OCI-LY3 (cell line): ENCODE measurements around the gene AKAP17A.

Experiments used
- H2AFZ ChIP-seq: fragments of 200-600, 300-600 bp; shearing (Covaris generic); 2 replicates; pipeline ENCODE4 v1.6.0; 2014; ENCODE audit warnings: antibody characterized with exemption, low read depth, low read length
- H3K27ac ChIP-seq: fragments of 200-600, 300-600 bp; sonication (generic); 2 replicates; pipeline ENCODE4 v1.5.1; 2014; ENCODE audit warnings: mild to moderate bottlenecking, low read length, moderate library complexity, mixed read lengths
- H3K27me3 ChIP-seq: fragments of 200-600, 300-600 bp; sonication (generic); 2 replicates; pipeline ENCODE4 v1.6.1; 2014; ENCODE audit warnings: low read depth, low read length, mixed read lengths
- H3K36me3 ChIP-seq: fragments of 200-600, 300-600 bp; sonication (generic); replicated peaks from 2 replicates; pipeline ENCODE3; 2014; ENCODE audit warnings: low read depth, low read length, mixed read lengths
- H3K4me1 ChIP-seq: fragments of 300-600, 200-600 bp; sonication (generic); 2 replicates; pipeline ENCODE4 v1.6.1; 2014; ENCODE audit warnings: low read length, mixed read lengths
- H3K4me2 ChIP-seq: fragments of 200-600, 300-600 bp; sonication (generic); 2 replicates; pipeline ENCODE4 v1.6.1; 2014; ENCODE audit warnings: low read length, mixed read lengths
- H3K4me3 ChIP-seq: fragments of 300-600, 200-600 bp; sonication (generic); 2 replicates; pipeline ENCODE4 v1.5.1; 2014; ENCODE audit warnings: antibody characterized with exemption, mild to moderate bottlenecking, low read length, moderate library complexity
- H3K79me2 ChIP-seq: fragments of 300-600, 200-600 bp; shearing (Covaris generic); 2 replicates; pipeline ENCODE4 v1.6.1; 2014; ENCODE audit warnings: mild to moderate bottlenecking, low read length, mixed read lengths
- H3K9ac ChIP-seq: fragments of 300-600, 200-600 bp; shearing (Covaris generic); 2 replicates; pipeline ENCODE4 v1.6.0; 2014; ENCODE audit warnings: mild to moderate bottlenecking, low read length, moderate library complexity
- H3K9me3 ChIP-seq: fragments of 200-600, 300-600 bp; shearing (Covaris generic); 2 replicates; pipeline ENCODE4 v1.6.1; 2014; ENCODE audit warnings: low read length, mixed read lengths; ENCODE audit not compliant: insufficient read depth
- H4K20me1 ChIP-seq: fragments of 200-600, 300-600 bp; sonication (generic); 2 replicates; pipeline ENCODE4 v1.6.1; 2016; ENCODE audit warnings: low read length, mixed read lengths; ENCODE audit not compliant: insufficient read depth
- EZH2phosphoT487 ChIP-seq: fragments of 200-600 bp; shearing (Covaris generic); IDR thresholded peaks from 2 replicates; pipeline ENCODE4 v1.6.1; 2018; ENCODE audit warnings: antibody characterized with exemption, mixed run types, low read depth
- TF ChIP-seq, protein P1 (sequence below): fragments of 200-600, 300-600 bp; sonication (generic); IDR thresholded peaks from 2 replicates; pipeline ENCODE4 v1.5.1; 2014; ENCODE audit warnings: antibody characterized with exemption, low read length, low read depth

AKAP17A gene

DNA sequence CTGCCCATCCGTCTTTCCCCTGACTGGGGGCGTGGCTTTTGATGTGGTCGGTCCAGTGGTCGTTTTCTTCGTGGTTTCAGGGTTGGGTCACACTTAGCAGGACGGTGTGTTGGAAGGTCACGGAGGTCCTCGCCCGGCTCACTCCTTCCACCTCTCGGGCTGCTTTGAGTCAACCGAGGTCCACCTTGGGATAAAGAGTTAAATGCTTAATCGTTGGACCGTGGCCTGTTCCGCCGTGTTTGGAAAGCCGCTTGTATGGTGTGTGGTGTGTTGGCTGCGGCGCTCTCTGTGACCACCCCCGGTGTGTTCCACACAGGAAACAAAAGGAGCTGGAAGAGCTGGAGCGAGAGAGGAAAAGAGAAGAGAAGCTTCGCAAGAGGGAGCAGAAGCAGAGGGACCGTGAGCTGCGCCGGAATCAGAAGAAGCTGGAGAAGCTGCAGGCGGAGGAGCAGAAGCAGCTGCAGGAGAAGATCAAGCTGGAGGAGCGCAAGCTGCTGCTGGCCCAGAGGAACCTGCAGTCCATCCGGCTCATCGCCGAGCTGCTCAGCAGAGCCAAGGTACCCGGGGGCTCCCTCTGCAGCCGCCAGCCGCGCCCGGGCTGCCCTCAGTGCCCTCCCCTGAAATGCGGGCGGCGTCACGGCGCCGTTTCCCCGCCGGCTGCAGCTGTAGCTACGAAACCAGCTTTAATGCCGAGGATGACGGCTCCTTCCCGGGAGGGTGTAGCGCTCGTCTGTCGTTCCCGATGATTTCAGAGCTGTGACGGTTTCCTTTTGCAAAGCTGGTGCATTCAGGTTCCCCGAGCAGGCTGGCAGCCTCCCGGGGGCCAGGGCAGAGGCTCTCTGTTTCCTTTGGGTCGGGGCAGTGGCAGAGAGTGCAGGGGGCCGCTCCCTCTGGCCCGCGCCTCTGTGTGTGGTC is 7.7 kb downstream of the AKAP17A start:
- Histone ChIP-seq H3K27me3 (no peaks in the 10 kb centered on the region), H3K4me2 (no peak overlapping the region), H3K27ac (no peak overlapping the region), H3K79me2 (peaks cover 51% of the 10 kb centered on the region), H3K4me3 (no peak overlapping the region), H3K9ac (no peak overlapping the region), H3K4me1 (no peaks in the 10 kb centered on the region), H3K9me3 (no peaks in the 10 kb centered on the region), H4K20me1 (peaks cover 38% of the 10 kb centered on the region), H3K36me3 (peaks cover 88% of the 10 kb centered on the region), H2AFZ (no peak overlapping the region)
- no peak for TF ChIP-seq EZH2phosphoT487
- TF ChIP-seq, protein P1, sequence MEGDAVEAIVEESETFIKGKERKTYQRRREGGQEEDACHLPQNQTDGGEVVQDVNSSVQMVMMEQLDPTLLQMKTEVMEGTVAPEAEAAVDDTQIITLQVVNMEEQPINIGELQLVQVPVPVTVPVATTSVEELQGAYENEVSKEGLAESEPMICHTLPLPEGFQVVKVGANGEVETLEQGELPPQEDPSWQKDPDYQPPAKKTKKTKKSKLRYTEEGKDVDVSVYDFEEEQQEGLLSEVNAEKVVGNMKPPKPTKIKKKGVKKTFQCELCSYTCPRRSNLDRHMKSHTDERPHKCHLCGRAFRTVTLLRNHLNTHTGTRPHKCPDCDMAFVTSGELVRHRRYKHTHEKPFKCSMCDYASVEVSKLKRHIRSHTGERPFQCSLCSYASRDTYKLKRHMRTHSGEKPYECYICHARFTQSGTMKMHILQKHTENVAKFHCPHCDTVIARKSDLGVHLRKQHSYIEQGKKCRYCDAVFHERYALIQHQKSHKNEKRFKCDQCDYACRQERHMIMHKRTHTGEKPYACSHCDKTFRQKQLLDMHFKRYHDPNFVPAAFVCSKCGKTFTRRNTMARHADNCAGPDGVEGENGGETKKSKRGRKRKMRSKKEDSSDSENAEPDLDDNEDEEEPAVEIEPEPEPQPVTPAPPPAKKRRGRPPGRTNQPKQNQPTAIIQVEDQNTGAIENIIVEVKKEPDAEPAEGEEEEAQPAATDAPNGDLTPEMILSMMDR = no peak

DNA sequence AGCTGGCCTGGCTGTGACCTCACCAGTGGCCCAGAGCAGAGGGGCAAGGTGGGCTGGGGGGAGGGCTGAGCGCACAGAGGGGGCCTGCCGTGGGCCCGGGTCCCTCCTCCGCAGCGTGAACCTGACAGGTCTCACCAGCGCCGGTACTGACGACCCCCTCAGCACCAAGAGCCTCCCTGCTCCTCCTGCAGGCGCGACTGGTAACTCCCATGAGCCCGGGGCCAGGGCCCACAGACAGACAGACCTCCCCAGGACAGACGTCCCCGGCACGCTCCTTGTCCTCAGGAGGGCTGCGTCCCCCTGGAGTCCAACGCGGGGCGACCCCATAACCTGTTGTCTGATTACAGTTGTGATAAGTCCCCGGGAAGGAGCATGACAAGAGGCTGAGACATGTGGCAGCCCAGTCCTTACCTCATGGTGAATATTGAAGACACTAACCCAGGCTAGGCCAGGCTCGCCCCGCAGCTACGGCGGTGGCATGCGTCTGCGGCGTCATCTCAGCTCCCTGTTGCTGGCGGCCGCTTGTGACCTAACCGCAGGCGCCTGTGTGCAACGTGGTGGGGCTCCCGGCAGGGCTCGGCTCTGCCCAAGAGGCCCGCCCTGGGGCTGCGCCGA is 8.5 kb downstream of the AKAP17A start:
- H3K79me2 ChIP-seq = peaks cover 44% of the 10 kb centered on the region
- no peak overlapping the region for H3K27ac ChIP-seq
- no peak overlapping the region for H3K4me3 ChIP-seq
- no peak overlapping the region for H2AFZ ChIP-seq
- no peaks in the 10 kb centered on the region for H3K9me3 ChIP-seq
- H3K4me2 ChIP-seq = no peak overlapping the region
- H3K4me1 ChIP-seq = no peaks in the 10 kb centered on the region
- no peak overlapping the region for H3K9ac ChIP-seq
- H4K20me1 ChIP-seq = peaks cover 33% of the 10 kb centered on the region
- no peak for TF ChIP-seq EZH2phosphoT487
- TF ChIP-seq, protein P1 = no peak
- peaks cover 84% of the 10 kb centered on the region for H3K36me3 ChIP-seq
- no peaks in the 10 kb centered on the region for H3K27me3 ChIP-seq

DNA sequence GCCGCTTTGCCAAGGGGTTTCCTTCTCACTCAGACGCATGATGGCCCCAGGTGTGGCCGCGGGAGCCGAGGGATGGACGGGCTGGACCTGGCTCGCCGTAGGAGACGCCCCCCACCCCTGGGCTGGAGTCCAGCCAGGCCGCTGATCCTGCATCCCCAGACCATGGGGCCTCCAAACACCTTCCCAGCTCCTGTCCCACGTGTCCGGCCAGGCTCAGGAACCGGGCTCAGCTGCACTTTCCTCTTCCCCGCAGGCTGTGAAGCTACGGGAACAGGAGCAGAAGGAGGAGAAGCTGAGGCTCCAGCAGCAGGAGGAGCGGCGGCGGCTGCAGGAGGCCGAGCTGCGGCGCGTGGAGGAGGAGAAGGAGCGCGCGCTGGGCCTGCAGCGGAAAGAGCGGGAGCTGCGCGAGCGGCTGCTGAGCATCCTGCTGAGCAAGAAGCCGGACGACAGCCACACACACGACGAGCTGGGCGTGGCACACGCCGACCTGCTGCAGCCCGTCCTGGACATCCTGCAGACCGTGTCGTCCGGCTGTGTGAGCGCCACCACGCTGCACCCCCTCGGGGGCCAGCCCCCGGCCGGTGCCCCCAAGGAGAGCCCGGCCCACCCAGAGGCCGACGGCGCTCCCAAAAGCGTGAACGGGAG is 9.1 kb downstream of the AKAP17A start:
- Histone ChIP-seq H3K4me2 (no peak overlapping the region), H3K27me3 (no peaks in the 10 kb centered on the region), H3K27ac (no peak overlapping the region), H2AFZ (no peak overlapping the region), H4K20me1 (peaks cover 26% of the 10 kb centered on the region), H3K36me3 (peaks cover 77% of the 10 kb centered on the region), H3K79me2 (peaks cover 38% of the 10 kb centered on the region), H3K9ac (no peak overlapping the region), H3K4me1 (no peaks in the 10 kb centered on the region), H3K4me3 (no peak overlapping the region), H3K9me3 (no peaks in the 10 kb centered on the region)
- no peak for TF ChIP-seq EZH2phosphoT487
- TF ChIP-seq, protein P1 = no peak
